Neuronal stem cell (in vitro differentiated cells): ENCODE data around the gene HMGA1.

Experiments used
- DNase-seq: peaks from one replicate; pipeline ENCODE4 v3.0.0-alpha.2; 2013; ENCODE audit warnings: low spot score
- H2AFZ ChIP-seq: one replicate; pipeline ENCODE4 v1.6.1; 2013; ENCODE audit warnings: mild to moderate bottlenecking, low read length, inconsistent platforms
- H2AK5ac ChIP-seq: 2 replicates; pipeline ENCODE4 v1.6.1; 2013; ENCODE audit warnings: low read depth, mild to moderate bottlenecking, inconsistent platforms, low read length, moderate library complexity, mixed read lengths
- H2BK120ac ChIP-seq: 2 replicates; pipeline ENCODE4 v1.6.1; 2013; ENCODE audit warnings: low read depth, mild to moderate bottlenecking, inconsistent platforms, low read length, moderate library complexity, mixed read lengths
- H2BK12ac ChIP-seq: one replicate; pipeline ENCODE4 v1.6.1; 2013; ENCODE audit warnings: low read length, inconsistent platforms
- H2BK15ac ChIP-seq: 2 replicates; pipeline ENCODE4 v1.6.1; 2013; ENCODE audit warnings: mild to moderate bottlenecking, low read length, inconsistent platforms, mixed read lengths
- H2BK5ac ChIP-seq: one replicate; pipeline ENCODE4 v1.6.1; 2013; ENCODE audit warnings: inconsistent platforms, mild to moderate bottlenecking, low read length, moderate library complexity
- H3K14ac ChIP-seq: one replicate; pipeline ENCODE4 v1.6.1; 2013; ENCODE audit warnings: low read length, inconsistent platforms
- H3K18ac ChIP-seq: 2 replicates; pipeline ENCODE4 v1.6.1; 2013; ENCODE audit warnings: low read length, inconsistent platforms
- H3K23ac ChIP-seq: 2 replicates; pipeline ENCODE4 v1.6.1; 2013; ENCODE audit warnings: low read depth, mild to moderate bottlenecking, mixed read lengths, low read length, inconsistent platforms; ENCODE audit not compliant: poor library complexity
- H3K27ac ChIP-seq: replicated peaks from 3 replicates; pipeline ENCODE4 v1.5.1; 2013; ENCODE audit warnings: low read length, inconsistent platforms
- H3K27me3 ChIP-seq, 3 experiments: 2 replicates each; pipeline ENCODE4 v1.6.1; 2013; ENCODE audit warnings: low read length in 3 of 3, mild to moderate bottlenecking in 2 of 3, inconsistent platforms in 1 of 3, low read depth in 1 of 3, mixed read lengths in 1 of 3, moderate library complexity in 1 of 3; ENCODE audit not compliant: control insufficient read depth in 3 of 3, insufficient read depth in 3 of 3
- H3K36me3 ChIP-seq, 2 donors: replicated peaks in 1 of 2; 2 replicates each; pipeline ENCODE4 v1.6.1; 2013; ENCODE audit warnings: low read length in 2 of 2; ENCODE audit not compliant: control insufficient read depth in 2 of 2, insufficient read depth in 2 of 2
- H3K4ac ChIP-seq: 2 replicates; pipeline ENCODE4 v1.6.1; 2013; ENCODE audit warnings: inconsistent platforms, mild to moderate bottlenecking, low read length, moderate library complexity
- H3K4me1 ChIP-seq, 2 donors: 1 replicate in 1 of 2; 2 replicates in 1 of 2; pipeline ENCODE4 v1.6.1; 2013; ENCODE audit warnings: low read length in 2 of 2, low read depth in 1 of 2; ENCODE audit not compliant: control insufficient read depth in 2 of 2, insufficient read depth in 1 of 2
- H3K4me2 ChIP-seq: one replicate; pipeline ENCODE4 v1.6.1; 2013; ENCODE audit warnings: mild to moderate bottlenecking, low read length, inconsistent platforms; ENCODE audit not compliant: insufficient read depth, poor library complexity, severe bottlenecking
- H3K4me3 ChIP-seq, 2 donors: 2 replicates each; pipeline ENCODE4 v1.5.1; 2013; ENCODE audit warnings: low read length in 2 of 2, mild to moderate bottlenecking in 2 of 2, inconsistent platforms in 1 of 2, moderate library complexity in 1 of 2
- H3K79me1 ChIP-seq: one replicate; pipeline ENCODE4 v1.6.1; 2013; ENCODE audit warnings: low read depth, mild to moderate bottlenecking, inconsistent platforms, low read length, moderate library complexity
- H3K9ac ChIP-seq: one replicate; pipeline ENCODE4 v1.6.1; 2013; ENCODE audit warnings: mild to moderate bottlenecking, low read depth, low read length, inconsistent platforms; ENCODE audit not compliant: poor library complexity
- H3K9me3 ChIP-seq, 2 donors: replicated peaks in 1 of 2; 2 replicates each; pipeline versions ENCODE3 to v1.6.1; 2013; ENCODE audit warnings: low read length in 2 of 2, mild to moderate bottlenecking in 2 of 2, inconsistent platforms in 1 of 2, low read depth in 1 of 2, mixed read lengths in 1 of 2, moderate library complexity in 1 of 2; ENCODE audit not compliant: control insufficient read depth in 2 of 2, insufficient read depth in 1 of 2
- H4K8ac ChIP-seq: one replicate; pipeline ENCODE4 v1.6.1; 2013; ENCODE audit warnings: low read depth, mild to moderate bottlenecking, inconsistent platforms, low read length, moderate library complexity
- H4K91ac ChIP-seq: one replicate; pipeline ENCODE4 v1.6.1; 2013; ENCODE audit warnings: low read length, low read depth, mild to moderate bottlenecking, inconsistent platforms; ENCODE audit not compliant: poor library complexity
- WGBS, 2 donors: extraction: QIAGEN DNeasy Blood & Tissue Kit; methylation state at CpG; one replicate each; pipeline ENCODE4 v1.1.7; 2013; ENCODE audit warnings: missing lambda C conversion rate in 2 of 2, mixed read lengths in 1 of 2; ENCODE audit not compliant: insufficient read length in 2 of 2, insufficient replicate concordance in 1 of 2; ENCODE audit errors: extremely low coverage in 2 of 2; 5-methylcytosine and 5-hydroxymethylcytosine counted together

HMGA1 gene

GRCh38 chr6:34276191-34276590, 39.5 kb downstream of the HMGA1 start:
- no peak overlapping the region for H2AFZ ChIP-seq
- no peaks in the 10 kb centered on the region for H3K9me3 ChIP-seq

DNA sequence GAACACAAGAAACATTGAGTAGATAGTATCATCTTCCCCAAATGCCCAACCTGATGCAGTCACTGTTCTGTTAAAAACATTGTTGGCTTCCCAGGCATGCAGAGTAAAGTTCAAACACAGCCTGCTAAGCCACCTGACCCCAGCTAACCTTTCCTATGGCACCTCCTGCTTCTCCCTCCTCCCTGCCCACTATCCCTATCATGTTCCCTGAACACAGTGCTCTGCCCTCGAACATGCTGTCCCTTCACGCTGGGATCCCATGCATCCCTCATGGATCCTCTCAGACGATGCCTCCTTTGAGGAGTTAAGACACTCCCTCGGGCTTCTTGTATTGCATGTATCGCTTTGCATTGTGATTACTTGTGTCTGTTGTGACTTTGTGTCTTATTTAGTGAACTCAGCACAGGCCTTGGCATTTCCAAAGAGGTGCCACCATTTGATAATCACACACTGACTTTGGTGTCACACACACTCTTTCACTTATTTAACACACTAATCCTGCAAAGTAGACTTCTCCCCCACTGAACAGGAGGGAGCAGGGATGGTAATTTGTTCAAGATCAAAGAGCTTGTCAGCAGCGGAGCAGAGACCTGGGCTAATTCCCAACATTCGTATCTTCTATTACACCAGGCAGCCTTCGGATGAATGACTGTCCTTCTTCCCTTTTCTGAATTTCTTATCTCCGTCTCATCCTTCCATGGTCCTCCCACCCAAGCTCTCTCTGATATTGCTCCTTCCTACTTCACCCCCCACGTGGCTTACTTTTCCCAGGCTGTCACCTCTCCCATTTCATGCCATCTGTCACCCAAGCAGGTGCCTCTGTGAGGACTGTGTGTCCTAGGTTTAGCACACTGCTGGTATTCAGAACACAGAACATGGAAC, 40.4 kb downstream of the HMGA1 start:
- Histone ChIP-seq H3K4me2 (no peak overlapping the region), H3K4ac (no peak overlapping the region), H2BK120ac (no peak overlapping the region), H3K4me1 (peaks cover 0 to 2% of the 10 kb centered on the region in 2 donors), H3K79me1 (no peaks in the 10 kb centered on the region), H3K27me3 (no peaks in the 10 kb centered on the region), H2BK15ac (no peak overlapping the region), H3K9ac (no peak overlapping the region), H2BK12ac (no peak overlapping the region), H3K36me3 (peaks cover 0 to 40% of the 10 kb centered on the region in 2 donors), H3K14ac (no peak overlapping the region), H4K8ac (no peak overlapping the region), H3K18ac (no peak overlapping the region), H3K4me3 (peak overlapping the region in 1 of 2 donors; percentile 14), H2AK5ac (no peak overlapping the region), H3K27ac (no peak overlapping the region), H2AFZ (no peak overlapping the region), H4K91ac (no peak overlapping the region), H2BK5ac (no peak overlapping the region), H3K23ac (no peak overlapping the region), H3K9me3 (no peaks in the 10 kb centered on the region)
- no CpG with 5 or more reads among the region's 10 CpGs for WGBS, 2 donors
- no peak for DNase-seq

More at GRCh38 chr6:34276191-34276590, 39.5 kb downstream of the HMGA1 start:
- H2BK120ac ChIP-seq: no peak overlapping the region
- peaks cover 0 to 31% of the 10 kb centered on the region in 2 donors for H3K36me3 ChIP-seq
- no peak overlapping the region for H3K4me3 ChIP-seq
- H4K8ac ChIP-seq: no peak overlapping the region
- H3K27ac ChIP-seq: no peak overlapping the region
- H3K4ac ChIP-seq: no peak overlapping the region
- WGBS, 2 donors: no CpG with 5 or more reads among the region's 5 CpGs
- peaks cover 0 to 2% of the 10 kb centered on the region in 2 donors for H3K4me1 ChIP-seq
- H3K14ac ChIP-seq: no peak overlapping the region
- no peak overlapping the region for H3K18ac ChIP-seq
- no peak overlapping the region for H2AK5ac ChIP-seq
- no peak overlapping the region for H4K91ac ChIP-seq
- no peak overlapping the region for H3K23ac ChIP-seq
- no peaks in the 10 kb centered on the region for H3K79me1 ChIP-seq
- H3K27me3 ChIP-seq: no peaks in the 10 kb centered on the region
- no peak overlapping the region for H2BK5ac ChIP-seq
- H3K4me2 ChIP-seq: no peak overlapping the region
- DNase-seq: no peak
- no peak overlapping the region for H3K9ac ChIP-seq
- H2BK15ac ChIP-seq: no peak overlapping the region
- no peak overlapping the region for H2BK12ac ChIP-seq

GRCh38 chr6:34277763-34278112, 41.1 kb downstream of the HMGA1 start:
- Histone ChIP-seq H3K79me1 (no peaks in the 10 kb centered on the region), H3K27me3 (no peaks in the 10 kb centered on the region), H2AK5ac (no peak overlapping the region), H3K14ac (no peak overlapping the region), H3K18ac (no peak overlapping the region), H4K8ac (no peak overlapping the region), H3K4ac (no peak overlapping the region), H3K4me1 (peaks cover 0 to 2% of the 10 kb centered on the region in 2 donors), H3K9ac (no peak overlapping the region), H3K4me3 (peak overlapping the region in 1 of 2 donors; percentile 14), H2BK120ac (no peak overlapping the region), H2BK12ac (no peak overlapping the region), H3K4me2 (no peak overlapping the region), H3K36me3 (peaks cover 0 to 45% of the 10 kb centered on the region in 2 donors), H2BK15ac (no peak overlapping the region), H3K9me3 (no peaks in the 10 kb centered on the region), H2BK5ac (no peak overlapping the region), H4K91ac (no peak overlapping the region), H3K27ac (no peak overlapping the region), H2AFZ (no peak overlapping the region), H3K23ac (no peak overlapping the region)
- DNase-seq: no peak
- WGBS, 2 donors: no CpG with 5 or more reads among the region's 4 CpGs

DNA sequence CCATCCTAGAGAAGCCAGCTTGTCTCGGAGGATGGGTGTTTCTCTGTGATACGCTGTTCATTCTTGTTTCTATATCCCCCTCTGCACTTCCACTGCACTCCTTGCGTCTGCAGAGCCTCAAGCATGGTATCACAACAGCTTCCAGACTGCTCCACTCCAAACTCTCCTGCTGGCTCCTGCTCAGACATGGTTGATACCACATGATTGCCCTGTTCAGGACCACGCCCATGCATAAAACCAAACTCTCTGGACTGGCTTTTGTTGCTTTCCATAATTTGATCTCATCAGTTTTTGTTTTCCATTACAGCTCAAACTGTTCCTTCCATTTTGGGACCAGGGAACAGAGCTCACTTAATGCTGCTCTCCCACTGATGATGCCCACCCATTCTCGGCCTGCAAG, 42.2 kb downstream of the HMGA1 start:
- Histone ChIP-seq H3K4me3 (no peak overlapping the region), H2AFZ (no peak overlapping the region), H4K91ac (no peak overlapping the region), H2BK12ac (no peak overlapping the region), H3K14ac (no peak overlapping the region), H2BK15ac (no peak overlapping the region), H3K9ac (no peak overlapping the region), H3K27me3 (no peaks in the 10 kb centered on the region), H3K18ac (no peak overlapping the region), H3K27ac (no peak overlapping the region), H3K79me1 (no peaks in the 10 kb centered on the region), H3K9me3 (no peaks in the 10 kb centered on the region), H3K4me2 (no peak overlapping the region), H4K8ac (no peak overlapping the region), H3K36me3 (peaks cover 0 to 49% of the 10 kb centered on the region in 2 donors), H3K4me1 (peaks cover 0 to 2% of the 10 kb centered on the region in 2 donors), H3K23ac (no peak overlapping the region), H3K4ac (no peak overlapping the region), H2BK120ac (no peak overlapping the region), H2AK5ac (no peak overlapping the region), H2BK5ac (no peak overlapping the region)
- WGBS, 2 donors: no CpG with 5 or more reads among the region's 5 CpGs
- no peak for DNase-seq
